ENCODE data around the gene TDRD7. TPM values are rescaled to one million over a fixed set of nuclear protein-coding genes. Genes with fewer than 3 reads are reported as not detected.

Gene TDRD7
- total RNA-seq, 1 experiment from 2014 or later = 2.8 TPM

GRCh38 chr9:97363661-97364299, 48.1 kb upstream of the TDRD7 start (continued):
- no peak for TF ChIP-seq ZBTB43 (CRISPR knock-in tag; IDR thresholded peaks at IDR 0.05)
- TF ChIP-seq E2F5 (CRISPR knock-in tag; IDR thresholded peaks at IDR 0.05) = no peak

GRCh38 chr9:97364769-97365490, 47.0 kb upstream of the TDRD7 start:
- ChIA-PET POLR2A (no interaction called here), CTCF (interaction anchor here (1.9 kb wide), 1 partner anchor 508 kb away, joined by 6 read pairs; no protein-coding TSS in a partner anchor)
- Mint-ChIP-seq H3K9me3 (peaks cover 26% of the 10 kb centered on the region), H3K4me3 (no peak overlapping the region), H3K4me1 (peaks cover 19% of the 10 kb centered on the region), H3K27ac (peak overlapping the region; percentile 82), H3K27me3 (ENCODE audit: low read depth) (no peaks in the 10 kb centered on the region; the same call in 1 of the 2 replicates), H3K36me3 (peaks cover 19% of the 10 kb centered on the region)
- no peak for TF ChIP-seq ZNF396 (CRISPR knock-in tag; IDR thresholded peaks at IDR 0.05; ENCODE audit: borderline replicate concordance)
- TF ChIP-seq MYBL2 (CRISPR knock-in tag; IDR thresholded peaks at IDR 0.05) = no peak
- TF ChIP-seq IRF1 (CRISPR knock-in tag; IDR thresholded peaks at IDR 0.05) = no peak
- no peak for TF ChIP-seq NR2C2 (CRISPR knock-in tag; IDR thresholded peaks at IDR 0.05)
- no peak for ATAC-seq
- DNase-seq (ENCODE audit: low spot score) = no peak

- Mint-ChIP-seq H3K4me1 (peaks cover 19% of the 10 kb centered on the region), H3K9me3 (peaks cover 30% of the 10 kb centered on the region), H3K27me3 (ENCODE audit: low read depth) (no peaks in the 10 kb centered on the region; the same call in 1 of the 2 replicates), H3K36me3 (peaks cover 22% of the 10 kb centered on the region), H3K4me3 (no peak overlapping the region), H3K27ac (no peak overlapping the region)
- TF ChIP-seq NFE2L1 (CRISPR knock-in tag; IDR thresholded peaks at IDR 0.05) = no peak
- no peak for TF ChIP-seq CTCF (IDR thresholded peaks at IDR 0.05)
- no peak for TF ChIP-seq TCF7 (CRISPR knock-in tag; IDR thresholded peaks at IDR 0.05; ENCODE audit: low read depth)
- TF ChIP-seq IRF1 (CRISPR knock-in tag; IDR thresholded peaks at IDR 0.05) = no peak
- no peak for TF ChIP-seq ZNF396 (CRISPR knock-in tag; IDR thresholded peaks at IDR 0.05; ENCODE audit: borderline replicate concordance)
- POLR2A ChIA-PET = no interaction called here
- CTCF ChIA-PET = no interaction called here
- ATAC-seq (no peak), DNase-seq (ENCODE audit: low spot score) (no peak)
Observed at GRCh38 chr9:97365634-97366033, 46.3 kb upstream of the TDRD7 start.

- H3K27ac Mint-ChIP-seq = no peak overlapping the region
- CTCF ChIA-PET = no interaction called here
- no peak for TF ChIP-seq SP1 (CRISPR knock-in tag; conservative IDR thresholded peaks at IDR 0.05)
Observed at GRCh38 chr9:97366476-97366875, 45.4 kb upstream of the TDRD7 start.

More at GRCh38 chr9:97366476-97366875, 45.4 kb upstream of the TDRD7 start:
- peaks cover 19% of the 10 kb centered on the region for H3K4me1 Mint-ChIP-seq
- POLR2A ChIA-PET = no interaction called here
- peaks cover 30% of the 10 kb centered on the region for H3K9me3 Mint-ChIP-seq
- peaks cover 26% of the 10 kb centered on the region for H3K36me3 Mint-ChIP-seq
- no peak for ATAC-seq
- DNase-seq (ENCODE audit: low spot score) = no peak
- no peak overlapping the region for H3K4me3 Mint-ChIP-seq
- H3K27me3 Mint-ChIP-seq (ENCODE audit: low read depth) = no peaks in the 10 kb centered on the region; the same call in 1 of the 2 replicates

Data from WTC11 (cell line).